ENCODE results near the gene OR52R1. TPM values are rescaled to one million over a fixed set of nuclear protein-coding genes. Genes with fewer than 3 reads are reported as not detected.

Gene OR52R1
- total RNA-seq, 4 donors from 2014 or later = not detected

Other genes with a start within 250 kb of the OR52R1 start
- not detected for gene OR52I2, start 222.6 kb downstream of the OR52R1 start, total RNA-seq
- not detected for gene OR52I1, start 210.3 kb downstream of the OR52R1 start, total RNA-seq
- gene TRIM68, start 196.1 kb downstream of the OR52R1 start, total RNA-seq = 1 to 10 TPM; 5.8 to 6.3 (median 6.0) TPM
- not detected for gene OR51D1, start 166.9 kb downstream of the OR52R1 start, total RNA-seq
- 1 to 10 TPM in 1 of 4 donors, under 1 TPM in 3; 0.12 to 1.2 (median 0.25) TPM for gene OR51E1, start 160.4 kb downstream of the OR52R1 start, total RNA-seq
- gene OR51E2, start 106.5 kb downstream of the OR52R1 start, total RNA-seq = under 1 TPM in 1 of 4 donors, not detected in 3; 0.24 TPM
- not detected for gene MMP26, start 99.6 kb downstream of the OR52R1 start, total RNA-seq
- not detected for gene OR51F1, start 34.4 kb downstream of the OR52R1 start, total RNA-seq
- not detected for gene OR51F2, start 16.9 kb upstream of the OR52R1 start, total RNA-seq
- gene OR51S1, start 44.8 kb upstream of the OR52R1 start, total RNA-seq = not detected
- not detected for gene OR51T1, start 77.5 kb upstream of the OR52R1 start, total RNA-seq
- gene OR51A7, start 99.4 kb upstream of the OR52R1 start, total RNA-seq = not detected
- gene OR51G2, start 115.0 kb upstream of the OR52R1 start, total RNA-seq = not detected
- gene OR51G1, start 120.0 kb upstream of the OR52R1 start, total RNA-seq = not detected
- gene OR51A4, start 143.2 kb upstream of the OR52R1 start, total RNA-seq = not detected
- gene OR51A2, start 151.3 kb upstream of the OR52R1 start, total RNA-seq = not detected
- not detected for gene OR51L1, start 190.5 kb upstream of the OR52R1 start, total RNA-seq
- gene OR52J3, start 242.1 kb upstream of the OR52R1 start, total RNA-seq = not detected

Data from gastrocnemius medialis (tissue), 4 donors.